Aorta (tissue), 5 donors: Measurements from ENCODE around the gene MCM5. TPM values are rescaled to one million over a fixed set of nuclear protein-coding genes. Genes with fewer than 3 reads are reported as not detected.

Experiments
- ATAC-seq: fragments of 200-7000 bp; cut with Tn5 transposase; one replicate; pipeline ENCODE4 v1.9.1; 2022; ENCODE audit warnings: moderate library complexity; ENCODE audit not compliant: low FRiP score
- DNase-seq, 2 donors: peaks; one replicate each; pipeline ENCODE4 v3.0.0-alpha.2; 2020
- H3K27ac ChIP-seq, 2 donors: one replicate each; pipeline ENCODE4 v1.5.1; 2013; ENCODE audit warnings: low read length in 2 of 2, mild to moderate bottlenecking in 2 of 2, moderate library complexity in 2 of 2, control low read depth in 1 of 2, inconsistent platforms in 1 of 2, low read depth in 1 of 2
- H3K27me3 ChIP-seq, 2 donors: one replicate each; pipeline ENCODE4 v1.6.1; 2013; ENCODE audit warnings: control low read depth in 1 of 2, low read length in 1 of 2, mild to moderate bottlenecking in 1 of 2, moderate library complexity in 1 of 2; ENCODE audit not compliant: insufficient read depth in 2 of 2, control insufficient read depth in 1 of 2
- H3K36me3 ChIP-seq, 2 donors: one replicate each; pipeline ENCODE4 v1.6.1; 2013; ENCODE audit warnings: control low read depth in 1 of 2, low read length in 1 of 2, mild to moderate bottlenecking in 1 of 2; ENCODE audit not compliant: insufficient read depth in 2 of 2, control insufficient read depth in 1 of 2
- H3K4me1 ChIP-seq, 2 donors: one replicate each; pipeline ENCODE4 v1.6.1; 2013; ENCODE audit warnings: low read length in 2 of 2, control low read depth in 1 of 2, mild to moderate bottlenecking in 1 of 2, moderate library complexity in 1 of 2; ENCODE audit not compliant: insufficient read depth in 2 of 2, control insufficient read depth in 1 of 2
- H3K4me3 ChIP-seq, 2 donors: one replicate each; pipeline ENCODE4 v1.5.1; 2013; ENCODE audit warnings: low read length in 2 of 2, control low read depth in 1 of 2, mild to moderate bottlenecking in 1 of 2
- H3K9me3 ChIP-seq: one replicate; pipeline ENCODE4 v1.6.1; 2013; ENCODE audit warnings: mild to moderate bottlenecking, low read length; ENCODE audit not compliant: control insufficient read depth
- WGBS, 2 donors: extraction: QIAGEN DNeasy Blood & Tissue Kit; methylation state at CpG; one replicate each; pipeline ENCODE4 v1.1.7; 2013; 5-methylcytosine and 5-hydroxymethylcytosine counted together
- intact Hi-C, 2 donors: fragments of 100-400 bp; cut with DNase I; formaldehyde crosslinking; loops; one replicate each; pipeline versions ENCODE4 v1.14.2 to v1.15.0; 2022
- polyA plus RNA-seq, 2 donors: library from polyadenylated mRNA; stranded (reverse); fragments of 200-250 nt; gene quantifications; one replicate each; pipeline ENCODE4 v1.2.3, GENCODE V29; 2013
- total RNA-seq, 2 donors: library from RNA; stranded (reverse); fragmentation: NEBNext Ultra II Directional; extraction: Animal tissue kit (Norgen Biotek cat#: 25700); gene quantifications; one replicate each; pipeline ENCODE4 v1.2.1, GENCODE V29; 2021
- donor health status: healthy with polysubstance abuse.
- donor health status: Bipolar disorder and iron deficiency.
- donor health status: DM: no; HTN: no; CAD: no.
- donor health status: DM: no; HTN: no; CAD: no.
- donor health status: DM: yes; HTN: yes; CAD: no.

MCM5 gene
- total and polyA plus RNA-seq, 4 donors = 4.0 to 24.8 (median 19.9) TPM

DNA sequence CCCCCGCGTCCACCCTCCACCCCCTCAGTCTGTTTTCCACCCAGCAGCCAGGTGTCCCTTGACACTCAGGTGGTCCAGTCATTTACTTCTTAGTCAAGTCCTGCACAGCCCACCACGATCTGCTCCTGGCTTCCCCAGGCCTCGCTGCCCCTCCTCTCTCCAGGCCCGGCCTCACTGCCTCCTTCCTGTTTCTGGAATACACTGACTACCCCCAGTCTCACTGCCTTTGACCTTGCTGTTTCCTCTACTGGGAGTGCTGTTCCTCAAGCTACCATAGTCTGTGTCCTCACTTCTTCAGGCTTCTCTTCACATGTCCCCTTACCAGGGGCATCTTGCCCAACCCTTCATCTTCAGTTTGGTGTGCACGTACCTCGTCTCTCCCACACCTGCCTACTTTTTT lies 7.4 kb downstream of the MCM5 start:
- Histone ChIP-seq H3K4me3 (no peak overlapping the region), H3K27ac (no peak overlapping the region), H3K27me3 (no peaks in the 10 kb centered on the region), H3K4me1 (no peaks in the 10 kb centered on the region), H3K36me3 (peaks cover 0 to 2% of the 10 kb centered on the region in 2 donors), H3K9me3 (no peaks in the 10 kb centered on the region)
- WGBS, 2 donors = 85 to 86% methylated on average over 7 of the region's 7 CpGs
- no peak for ATAC-seq
- intact Hi-C loops = no loop called here
- no peak for DNase-seq

DNA sequence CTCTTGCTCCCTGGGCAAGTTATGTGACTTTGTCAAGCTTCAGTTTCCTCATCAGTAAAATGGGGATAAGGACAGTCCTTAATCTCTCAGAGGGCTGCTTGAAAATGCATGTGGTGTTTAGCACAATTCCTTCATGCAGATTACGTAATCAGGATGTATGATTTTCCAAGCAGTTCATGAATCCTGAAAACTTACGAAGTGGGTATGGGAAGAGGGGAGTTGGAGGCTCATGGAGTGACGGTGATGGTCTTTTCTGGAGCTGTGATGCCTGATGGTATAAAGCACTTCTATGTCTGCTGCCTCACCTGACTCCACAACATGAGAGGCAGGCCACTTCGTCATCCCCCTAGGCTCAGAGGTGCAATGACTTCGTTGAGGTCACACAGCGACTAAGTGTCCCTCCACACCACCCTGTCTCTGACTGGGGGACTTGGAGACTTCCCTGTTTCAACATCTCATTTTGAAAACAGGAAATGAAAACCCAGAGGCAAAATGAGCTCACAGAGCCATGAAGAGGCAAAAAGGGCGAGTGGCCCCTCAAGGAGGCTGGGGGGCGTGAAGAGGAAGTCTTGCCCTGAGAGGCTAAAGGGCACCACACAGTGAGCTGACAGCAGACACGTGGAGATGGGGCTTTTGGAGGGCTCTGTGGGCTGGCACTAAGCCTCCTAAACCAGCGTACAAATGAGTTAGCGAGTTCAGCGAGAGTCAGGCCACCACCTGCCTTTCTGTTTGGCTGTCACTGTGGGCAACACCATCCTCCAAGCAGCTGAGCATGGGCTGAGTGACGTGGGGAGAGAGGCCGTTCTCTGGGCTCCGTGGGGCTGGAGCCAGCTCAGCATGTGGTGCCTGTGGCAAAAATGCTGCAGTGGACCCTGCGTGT lies 10.1 kb downstream of the MCM5 start:
- H3K36me3 ChIP-seq = peaks cover 0 to 2% of the 10 kb centered on the region in 2 donors
- whole genome bisulfite sequencing, 2 donors = 89 to 92% methylated on average over 16 of the region's 16 CpGs

DNA sequence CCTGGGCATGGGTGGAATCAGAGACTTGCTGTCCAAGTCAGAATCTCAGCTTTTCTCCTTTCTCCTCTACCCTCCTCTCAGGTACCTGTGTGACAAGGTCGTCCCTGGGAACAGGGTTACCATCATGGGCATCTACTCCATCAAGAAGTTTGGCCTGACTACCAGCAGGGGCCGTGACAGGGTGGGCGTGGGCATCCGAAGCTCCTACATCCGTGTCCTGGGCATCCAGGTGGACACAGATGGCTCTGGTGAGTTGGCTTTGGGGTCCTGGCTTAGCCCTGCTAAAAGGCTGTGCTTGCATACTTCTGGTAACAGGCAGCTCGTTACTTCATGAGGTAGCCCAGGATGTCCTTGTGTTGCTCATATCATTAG lies 10.7 kb downstream of the MCM5 start:
- WGBS, 2 donors = 89 to 94% methylated on average over 6 of the region's 6 CpGs

More for the DNA sequence above, 10.1 kb downstream of the MCM5 start:
- DNase-seq = peak in 1 of 2 donors; percentile 86
- H3K27ac ChIP-seq = no peak overlapping the region
- intact Hi-C loops = no loop called here
- no peaks in the 10 kb centered on the region for H3K4me1 ChIP-seq
- peak; percentile 62 for ATAC-seq
- no peaks in the 10 kb centered on the region for H3K27me3 ChIP-seq
- no peaks in the 10 kb centered on the region for H3K9me3 ChIP-seq
- H3K4me3 ChIP-seq = no peak overlapping the region

DNA sequence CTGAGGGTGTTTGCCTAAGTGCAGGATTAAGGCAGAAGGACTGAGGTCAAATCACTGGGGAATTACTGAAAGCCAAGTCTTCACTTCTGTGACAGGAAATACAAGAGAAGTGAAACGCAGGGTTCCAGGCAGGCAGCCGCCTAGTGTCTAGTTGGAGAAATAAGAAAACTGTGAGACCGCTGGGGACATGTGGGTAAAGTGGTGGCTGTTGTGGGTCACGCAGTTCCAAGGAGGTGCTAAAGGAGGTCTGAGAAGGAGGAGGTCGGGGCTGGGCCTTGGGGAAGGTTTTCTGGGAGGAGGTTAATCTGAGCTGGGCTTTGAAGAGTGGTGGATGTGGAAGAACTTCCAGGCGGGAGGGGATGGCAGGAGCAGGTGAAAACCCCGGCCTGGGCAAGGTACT lies 11.2 kb downstream of the MCM5 start:
- Histone ChIP-seq H3K4me1 (no peaks in the 10 kb centered on the region), H3K4me3 (no peak overlapping the region), H3K36me3 (peaks cover 0 to 2% of the 10 kb centered on the region in 2 donors), H3K27me3 (no peaks in the 10 kb centered on the region), H3K27ac (no peak overlapping the region), H3K9me3 (no peaks in the 10 kb centered on the region)
- DNase-seq = peak in 1 of 2 donors; percentile 59
- ATAC-seq = no peak
- intact Hi-C loops = no loop called here
- WGBS, 2 donors = 76 to 81% methylated on average over 7 of the region's 7 CpGs

More for the DNA sequence above, 10.7 kb downstream of the MCM5 start:
- no peak overlapping the region for H3K4me3 ChIP-seq
- no peaks in the 10 kb centered on the region for H3K27me3 ChIP-seq
- no peak overlapping the region for H3K27ac ChIP-seq
- intact Hi-C loops = no loop called here
- H3K4me1 ChIP-seq = no peaks in the 10 kb centered on the region
- H3K9me3 ChIP-seq = no peaks in the 10 kb centered on the region
- peaks cover 0 to 2% of the 10 kb centered on the region in 2 donors for H3K36me3 ChIP-seq
- ATAC-seq (no peak), DNase-seq (no peak)

DNA sequence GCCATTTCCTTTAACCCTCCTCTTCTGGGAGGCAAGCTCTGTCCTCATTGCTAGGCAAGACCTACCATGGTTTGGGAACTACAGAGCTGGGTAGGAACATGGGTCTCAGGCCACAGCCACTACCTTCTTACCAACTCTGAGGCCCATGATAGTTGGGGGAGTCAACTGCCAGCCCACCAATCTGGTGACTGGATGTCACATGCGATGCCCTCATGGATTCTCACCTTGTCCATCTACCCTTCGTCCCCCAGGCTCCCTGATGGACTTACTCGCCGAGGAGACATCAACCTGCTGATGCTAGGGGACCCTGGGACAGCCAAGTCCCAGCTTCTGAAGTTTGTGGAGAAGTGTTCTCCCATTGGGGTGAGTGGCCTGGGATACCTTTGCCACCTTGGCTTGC lies 13.7 kb downstream of the MCM5 start:
- WGBS, 2 donors = 95 to 96% methylated on average over 4 of the region's 4 CpGs
- no peaks in the 10 kb centered on the region for H3K9me3 ChIP-seq
- intact Hi-C loops = no loop called here
- no peak for ATAC-seq
- H3K4me3 ChIP-seq = no peak overlapping the region
- H3K27ac ChIP-seq = no peak overlapping the region
- H3K36me3 ChIP-seq = no peaks in the 10 kb centered on the region
- H3K4me1 ChIP-seq = no peaks in the 10 kb centered on the region
- DNase-seq = no peak
- no peaks in the 10 kb centered on the region for H3K27me3 ChIP-seq

DNA sequence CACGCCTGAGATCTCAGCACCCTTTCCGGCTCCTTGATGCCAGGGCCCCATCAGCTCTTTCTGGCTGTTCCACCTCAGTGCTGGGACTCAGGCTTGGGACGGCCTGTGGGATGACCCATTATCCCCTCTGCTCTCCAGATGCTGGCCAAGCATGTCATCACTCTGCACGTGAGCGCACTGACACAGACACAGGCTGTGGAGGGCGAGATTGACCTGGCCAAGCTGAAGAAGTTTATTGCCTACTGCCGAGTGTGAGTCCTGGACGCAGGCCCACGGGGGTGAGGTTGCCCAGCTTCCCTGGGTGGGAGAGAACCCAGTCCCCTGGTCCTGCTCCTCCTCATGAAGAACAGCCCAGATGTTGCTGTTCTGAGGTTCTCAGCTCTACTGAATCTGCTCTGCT lies 17.7 kb downstream of the MCM5 start:
- 84 to 89% methylated on average over 9 of the region's 9 CpGs for WGBS, 2 donors
- Histone ChIP-seq H3K4me3 (no peak overlapping the region), H3K36me3 (no peaks in the 10 kb centered on the region)

DNA sequence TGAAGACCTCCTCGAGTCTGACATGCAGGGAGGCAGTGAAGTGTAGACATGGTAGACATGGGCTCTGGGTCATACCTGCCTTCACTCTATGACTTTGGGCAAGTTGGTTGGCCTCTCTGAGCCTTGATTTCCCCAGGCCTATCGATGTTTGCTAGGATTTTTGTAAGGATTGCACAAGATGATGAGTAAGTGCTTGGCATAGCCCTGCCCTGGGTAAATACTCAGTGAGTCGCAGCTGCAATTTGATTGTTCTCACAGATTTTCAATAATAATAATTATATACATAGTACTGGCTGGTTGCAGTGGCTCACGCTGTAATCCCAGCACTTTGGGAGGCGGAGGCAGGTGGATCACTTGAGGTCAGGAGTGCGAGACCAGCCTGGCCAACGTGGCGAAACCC lies 18.1 kb downstream of the MCM5 start:
- no peaks in the 10 kb centered on the region for H3K9me3 ChIP-seq
- ATAC-seq (no peak), DNase-seq (no peak)
- intact Hi-C loops = no loop called here
- H3K4me3 ChIP-seq = no peak overlapping the region
- WGBS, 2 donors = 90 to 91% methylated on average over 8 of the region's 8 CpGs
- no peaks in the 10 kb centered on the region for H3K36me3 ChIP-seq
- no peak overlapping the region for H3K27ac ChIP-seq
- H3K27me3 ChIP-seq = no peaks in the 10 kb centered on the region
- no peaks in the 10 kb centered on the region for H3K4me1 ChIP-seq

More for the DNA sequence above, 17.7 kb downstream of the MCM5 start:
- ATAC-seq (no peak), DNase-seq (no peak)
- no peaks in the 10 kb centered on the region for H3K27me3 ChIP-seq
- H3K9me3 ChIP-seq = no peaks in the 10 kb centered on the region
- no peak overlapping the region for H3K27ac ChIP-seq
- no peaks in the 10 kb centered on the region for H3K4me1 ChIP-seq
- intact Hi-C loops = no loop called here

DNA sequence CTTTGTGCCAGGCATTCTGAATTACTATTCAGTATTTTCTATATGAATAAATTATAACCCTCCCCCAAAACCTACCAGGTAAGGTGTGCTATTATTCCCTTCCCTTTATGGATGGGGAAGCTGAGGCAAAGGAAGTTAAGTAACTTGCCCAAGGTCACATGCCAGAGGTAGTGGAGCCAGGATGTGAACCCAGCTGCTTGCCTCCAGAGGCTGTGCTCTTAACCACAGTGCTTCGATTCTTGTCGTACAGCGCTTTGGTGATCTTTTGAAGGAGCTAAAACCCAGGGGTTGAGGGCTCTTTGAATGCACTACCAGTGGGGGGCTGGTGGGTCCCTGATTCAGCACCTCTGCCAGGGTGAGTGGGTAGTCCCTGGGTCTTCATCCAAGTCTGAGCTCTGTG lies 18.8 kb downstream of the MCM5 start:
- Histone ChIP-seq H3K4me1 (no peaks in the 10 kb centered on the region), H3K9me3 (no peaks in the 10 kb centered on the region), H3K27ac (no peak overlapping the region), H3K4me3 (no peak overlapping the region), H3K27me3 (no peaks in the 10 kb centered on the region), H3K36me3 (no peaks in the 10 kb centered on the region)
- 95 to 98% methylated on average over 3 of the region's 3 CpGs for WGBS, 2 donors
- DNase-seq (no peak), ATAC-seq (no peak)
- intact Hi-C loops = no loop called here

DNA sequence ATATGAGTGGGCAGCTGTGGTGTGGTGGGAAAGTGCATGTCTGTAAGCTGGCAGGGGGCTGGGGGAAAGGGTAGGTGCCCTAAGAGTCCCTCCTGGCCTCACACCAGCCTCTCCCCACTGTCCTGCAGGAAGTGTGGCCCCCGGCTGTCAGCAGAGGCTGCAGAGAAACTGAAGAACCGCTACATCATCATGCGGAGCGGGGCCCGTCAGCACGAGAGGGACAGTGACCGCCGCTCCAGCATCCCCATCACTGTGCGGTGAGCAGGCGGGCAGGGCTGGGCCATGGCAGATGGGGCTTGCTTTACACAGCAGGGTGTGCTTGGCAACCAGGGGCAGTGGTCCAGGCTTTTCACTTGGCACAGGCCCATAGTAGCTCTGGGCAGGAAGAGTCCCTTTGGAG lies 19.8 kb downstream of the MCM5 start:
- no peak for DNase-seq
- WGBS, 2 donors = 95% methylated on average over 10 of the region's 10 CpGs
- Histone ChIP-seq H3K27me3 (no peaks in the 10 kb centered on the region), H3K4me3 (no peak overlapping the region), H3K36me3 (peaks cover 0 to 6% of the 10 kb centered on the region in 2 donors), H3K9me3 (no peaks in the 10 kb centered on the region), H3K27ac (no peak overlapping the region), H3K4me1 (no peaks in the 10 kb centered on the region)
- no peak for ATAC-seq
- intact Hi-C loops = no loop called here
